Renal cortex interstitium (tissue), 11 donors: ENCODE results near the gene TBC1D16. TPM values are rescaled to one million over a fixed set of nuclear protein-coding genes. Genes with fewer than 3 reads are reported as not detected.

Experiments used
- DNase-seq, 11 donors: peaks; one replicate each; pipeline ENCODE4 v3.0.0-alpha.2; 2013; ENCODE audit warnings: low read depth in 9 of 11, low spot score in 4 of 11; ENCODE audit errors: extremely low read depth in 1 of 11
- polyA plus RNA-seq, 3 donors: library from polyadenylated mRNA; unstranded; fragments of 120-200 nt; gene quantifications; one replicate each; pipeline ENCODE4 v1.2.1, GENCODE V29; 2013; ENCODE audit not compliant: insufficient read length in 3 of 3

Gene TBC1D16
- polyA plus RNA-seq, 3 donors: 33.9 to 40.3 (median 40.0) TPM

DNA sequence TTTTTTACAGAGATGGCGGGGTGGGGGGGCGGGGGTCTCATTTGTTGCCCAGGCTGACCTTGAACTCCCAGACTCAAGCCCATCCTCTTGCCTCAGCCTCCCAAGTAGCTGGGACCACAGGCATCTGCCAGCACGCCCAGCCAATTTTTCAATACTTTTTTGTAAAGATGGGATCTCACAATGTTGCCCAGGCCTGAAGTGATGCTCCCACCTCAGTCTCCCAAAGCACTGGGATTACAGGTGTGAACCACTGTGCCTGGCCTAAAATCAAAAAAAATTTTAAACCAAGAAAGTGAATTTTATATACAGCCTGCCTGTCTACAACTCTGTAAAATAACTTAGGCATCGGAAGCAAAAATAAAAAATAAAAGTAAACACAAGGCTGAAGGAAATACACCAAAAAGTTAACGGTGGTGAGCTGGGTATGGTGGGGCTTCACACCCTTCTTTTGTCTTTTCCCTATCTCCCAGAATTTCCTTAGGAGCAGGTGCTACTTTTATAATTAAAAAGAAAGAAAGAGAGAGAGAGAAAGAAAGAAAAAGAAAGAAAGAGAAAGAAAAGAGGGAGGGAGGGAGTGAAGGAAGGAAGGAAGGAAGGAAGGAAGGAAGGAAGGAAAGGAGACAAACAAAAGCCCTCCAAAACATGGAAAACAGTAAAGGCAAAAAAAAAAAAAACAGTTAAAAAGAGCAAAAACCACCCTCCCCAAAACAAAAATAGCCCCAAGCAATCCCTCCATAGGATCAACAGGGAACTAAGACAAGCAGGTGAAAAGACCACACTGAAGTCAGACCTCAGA lies 51.4 kb downstream of the TBC1D16 start:
- no peak for DNase-seq

DNA sequence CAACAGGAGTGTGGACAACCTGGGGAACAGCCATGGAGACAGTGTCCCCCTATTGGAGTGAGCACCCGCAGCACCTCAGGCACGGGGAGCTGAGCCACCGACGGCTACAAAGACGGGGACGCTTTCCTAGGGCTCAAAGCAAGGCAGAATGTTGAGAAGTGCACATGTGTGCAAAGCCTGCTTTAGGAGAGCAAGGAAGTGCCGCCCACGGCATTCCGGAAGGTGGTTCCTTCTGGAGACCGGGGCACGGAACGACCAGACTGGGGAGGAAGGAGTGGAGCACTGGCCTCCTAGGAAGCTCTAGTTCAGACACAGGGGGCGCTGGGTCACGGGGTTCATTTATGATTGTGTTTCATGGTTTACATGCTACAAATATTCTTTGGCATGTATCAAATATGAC lies 52.2 kb downstream of the TBC1D16 start:
- no peak for DNase-seq

DNA sequence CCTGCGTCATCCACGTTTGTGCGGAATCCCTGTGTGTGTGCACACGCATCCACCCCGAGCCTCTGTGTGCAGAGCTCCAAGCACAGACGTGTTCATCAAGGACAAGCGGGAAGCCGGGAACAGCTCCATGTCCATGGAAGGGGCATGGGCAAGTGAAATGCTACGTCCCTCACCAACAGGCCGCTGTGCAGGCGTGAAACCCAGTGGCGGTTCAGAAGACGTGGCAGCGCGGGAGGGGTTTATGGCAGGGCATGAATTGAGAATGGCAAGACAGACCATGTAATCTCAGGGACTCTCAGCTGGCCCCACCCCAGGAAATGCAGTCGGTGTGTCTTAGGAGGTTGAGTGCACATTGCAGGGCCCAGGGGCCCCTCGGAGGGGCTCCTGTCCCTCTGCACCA lies 52.7 kb downstream of the TBC1D16 start:
- DNase-seq: no peak

DNA sequence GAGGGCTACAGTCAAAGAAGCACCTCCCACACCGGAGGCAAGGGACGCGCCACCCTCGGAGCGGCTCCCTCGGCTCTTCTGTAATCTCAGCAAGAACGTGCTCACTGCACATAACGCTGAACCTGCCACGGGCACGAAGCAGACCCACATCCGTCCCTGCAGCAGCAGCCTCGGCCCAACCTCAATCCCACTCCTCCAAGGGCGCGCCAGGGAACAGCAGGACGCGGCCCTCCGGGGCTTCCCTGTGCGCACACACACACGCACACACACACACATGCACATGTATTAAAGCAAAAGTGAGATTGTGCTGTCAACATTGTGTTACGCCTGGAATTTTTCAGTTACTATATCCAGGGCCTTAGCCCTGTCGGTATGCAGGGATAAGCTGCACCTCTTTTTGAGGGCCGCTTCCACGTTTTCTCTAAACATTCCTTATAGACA lies 54.0 kb downstream of the TBC1D16 start:
- DNase-seq: no peak

DNA sequence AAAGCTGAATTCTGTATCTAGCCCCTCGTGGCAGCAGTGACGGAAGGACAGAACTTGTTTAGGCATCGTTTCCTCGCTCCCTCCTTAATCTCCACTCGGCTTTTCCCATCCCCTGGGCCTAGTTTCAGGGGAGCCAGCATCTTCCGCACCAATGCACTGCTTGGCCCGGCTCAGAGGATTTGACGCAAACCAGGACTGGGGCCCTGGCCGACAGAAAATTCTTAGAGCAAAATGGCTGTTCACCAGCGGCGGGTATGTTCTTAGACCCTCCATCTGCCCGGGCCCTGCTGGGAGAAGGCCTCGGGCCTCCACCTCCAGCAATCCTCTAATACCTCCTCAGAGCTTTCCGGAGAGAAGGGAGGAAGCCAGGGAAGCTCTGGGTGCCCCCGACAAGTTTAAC lies 54.6 kb downstream of the TBC1D16 start:
- DNase-seq: no peak

DNA sequence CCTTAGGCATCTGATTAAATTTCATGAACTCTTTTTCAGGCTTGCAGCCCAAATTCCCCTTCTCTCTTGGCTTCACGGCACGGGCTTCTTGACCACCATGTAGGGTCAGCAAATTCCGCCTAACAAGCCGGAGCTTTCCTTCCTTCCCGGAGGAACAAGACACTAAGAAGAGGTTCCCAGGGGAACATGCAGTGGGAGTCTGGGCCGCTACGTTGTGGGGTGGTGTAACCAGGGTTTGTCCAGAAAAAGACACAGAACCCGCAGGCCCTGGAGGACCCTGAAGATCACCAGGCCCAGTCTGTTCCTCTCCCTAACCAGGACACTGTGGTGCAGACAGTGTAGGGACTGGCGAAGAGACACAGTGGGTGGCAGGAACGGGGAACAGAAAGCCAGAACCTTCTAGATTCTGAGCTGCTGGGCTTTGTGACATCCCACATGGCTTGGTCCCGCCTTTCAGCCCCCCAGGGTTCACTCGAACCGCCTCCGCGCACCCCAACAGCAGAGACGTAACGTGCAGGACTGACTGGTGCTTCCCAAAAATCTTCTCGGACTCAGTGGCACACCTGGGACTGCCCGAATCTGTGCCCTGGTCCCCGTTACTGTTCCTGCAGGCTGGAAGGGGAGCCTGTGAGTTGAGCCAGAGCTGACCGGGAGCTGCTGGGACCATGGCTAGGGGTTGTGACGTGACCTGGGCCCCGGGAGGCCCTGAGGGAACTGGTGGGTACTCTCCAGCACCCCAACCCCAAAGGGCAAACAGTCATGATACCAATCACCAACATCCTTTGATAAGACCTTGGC lies 55.2 kb downstream of the TBC1D16 start:
- no peak for DNase-seq

DNA sequence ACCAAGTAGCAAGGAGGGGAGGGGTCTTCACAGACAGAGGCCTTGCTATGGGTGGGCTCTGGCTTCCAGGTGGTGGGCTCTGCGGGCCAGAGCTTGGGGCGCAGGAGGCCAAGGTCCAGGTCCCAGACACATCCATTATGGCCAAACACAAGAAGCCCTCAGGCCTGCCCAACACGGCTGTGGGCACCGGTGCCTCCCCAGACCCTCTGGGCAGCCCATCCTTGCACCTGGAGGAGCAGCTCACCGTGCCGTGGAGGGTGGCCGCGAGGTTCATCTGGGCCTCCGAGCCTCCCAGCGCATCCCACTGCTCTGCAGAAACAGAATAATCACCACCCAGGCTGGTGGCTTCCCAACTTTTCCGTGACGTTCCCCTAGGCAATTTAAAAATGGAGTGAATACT lies 55.9 kb downstream of the TBC1D16 start:
- DNase-seq: no peak

DNA sequence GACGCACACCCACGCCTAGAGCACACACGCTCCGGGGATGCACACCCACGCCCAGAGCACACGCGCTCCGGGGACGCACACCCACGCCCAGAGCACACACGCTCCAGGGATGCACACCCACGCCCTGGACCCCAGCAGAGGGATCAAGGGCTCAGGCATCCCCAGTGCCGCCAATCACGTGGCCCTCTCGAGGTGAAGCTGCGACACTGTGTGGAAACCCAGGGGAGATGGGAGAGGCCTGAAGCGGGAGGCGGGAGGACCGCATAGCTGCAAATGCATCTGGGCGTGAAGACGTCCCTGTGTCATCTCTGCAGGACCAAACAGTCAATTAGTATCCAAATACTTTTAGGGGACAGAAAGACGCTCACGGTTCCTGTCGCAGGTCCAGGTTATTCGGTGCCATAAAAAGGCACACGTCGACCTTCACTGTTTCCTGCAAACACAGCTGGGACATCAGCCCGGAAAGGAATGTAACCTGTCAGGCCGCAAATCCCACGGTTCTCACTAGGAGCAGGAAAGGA lies 56.4 kb downstream of the TBC1D16 start:
- DNase-seq: no peak

DNA sequence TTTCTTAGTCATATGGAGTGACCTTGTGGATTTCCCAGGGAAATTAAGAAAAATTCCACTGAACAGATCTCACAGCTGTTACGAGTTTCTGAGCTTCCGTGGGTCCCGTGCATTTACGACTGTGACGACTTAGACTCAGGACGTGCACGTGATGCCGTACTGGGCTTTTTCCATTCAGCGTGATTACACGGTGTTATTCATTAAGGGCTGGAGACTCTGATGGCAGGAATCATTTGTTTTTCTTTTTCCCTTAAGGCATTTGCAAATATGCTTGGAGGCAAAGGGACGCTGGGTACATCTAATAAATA lies 57.2 kb downstream of the TBC1D16 start:
- DNase-seq: no peak

DNA sequence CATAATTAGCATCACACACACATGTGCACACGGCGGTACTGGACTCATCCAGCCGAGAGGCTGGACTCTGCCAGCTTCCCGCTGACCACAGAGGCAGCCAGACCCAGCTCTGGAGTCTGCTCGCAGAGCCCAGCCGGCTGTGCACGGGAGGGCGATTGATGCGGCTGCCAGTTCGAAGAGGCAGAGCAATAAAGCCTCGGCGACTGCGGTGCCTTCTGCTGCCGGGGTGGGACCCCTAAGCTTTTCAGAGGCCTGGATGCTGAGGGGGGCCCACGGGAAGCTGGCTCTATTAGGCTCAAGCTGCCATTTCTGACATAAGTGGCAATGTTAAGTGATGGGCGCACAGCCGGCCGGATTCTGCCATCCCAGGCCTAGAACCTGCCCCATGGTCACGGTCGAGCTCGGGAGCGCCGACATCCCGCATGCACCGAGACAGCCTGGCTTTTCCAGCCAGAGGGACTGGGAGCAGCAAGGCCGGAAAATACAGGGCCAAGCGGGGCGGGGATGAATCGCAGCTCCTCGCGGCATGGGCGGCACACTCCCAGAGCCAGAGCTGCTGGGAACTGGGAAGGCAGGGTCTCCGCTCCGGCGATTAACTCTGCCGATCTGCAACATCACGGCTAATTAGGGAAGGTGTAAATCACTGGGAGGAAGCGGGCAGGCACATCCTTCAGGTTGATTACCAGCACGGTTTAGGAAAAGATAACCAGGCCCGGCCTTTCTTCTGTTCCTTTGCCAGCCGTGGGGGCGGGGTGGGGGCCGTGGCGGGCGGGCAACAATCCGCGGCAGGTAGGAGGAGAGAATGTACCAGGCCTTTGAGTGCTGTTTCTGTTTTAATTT lies 57.7 kb downstream of the TBC1D16 start:
- peak in 3 of 11 donors; percentile 55 to 64 (median 60) for DNase-seq

DNA sequence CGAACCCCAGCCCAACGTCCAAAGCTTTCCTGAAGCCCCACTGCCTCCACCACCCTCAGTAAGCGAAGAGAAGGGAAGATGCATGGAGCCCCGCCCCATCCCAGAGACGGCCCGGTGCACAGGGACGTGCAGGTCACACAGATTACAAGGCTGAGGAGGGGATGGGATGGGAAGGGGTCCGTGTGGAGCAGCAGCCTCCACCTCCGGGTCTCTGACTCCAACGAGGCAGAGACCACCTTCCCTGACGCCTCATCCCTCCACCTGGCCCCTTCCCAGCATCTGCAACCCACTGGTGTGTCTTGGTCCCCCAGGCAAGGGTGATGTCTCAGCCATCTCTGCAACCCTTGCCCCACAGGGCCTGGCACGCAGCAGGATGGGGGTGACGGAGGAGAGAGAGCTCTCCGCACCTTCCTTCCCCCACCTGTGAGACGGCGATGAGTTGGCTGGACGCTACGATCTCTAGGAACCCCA lies 58.5 kb downstream of the TBC1D16 start:
- DNase-seq: no peak

DNA sequence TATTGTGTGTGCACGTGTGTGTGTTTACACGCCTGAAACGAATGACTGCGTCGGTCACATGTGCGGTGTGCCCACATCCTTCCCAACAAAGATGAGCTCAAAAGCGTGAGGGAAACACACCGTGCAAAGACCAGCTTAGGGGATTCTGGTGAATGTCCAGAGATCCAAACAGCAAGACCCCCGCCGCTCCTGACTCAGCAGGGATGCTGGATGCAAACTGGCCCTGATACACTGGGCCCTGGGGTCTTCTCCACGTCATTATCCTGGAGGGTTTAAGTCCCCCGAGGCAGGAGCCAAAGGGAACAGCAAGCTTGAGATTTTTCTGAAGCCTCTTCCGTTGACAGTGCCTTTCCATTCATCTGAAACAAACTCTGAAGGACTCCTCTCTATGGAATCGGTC lies 59.2 kb downstream of the TBC1D16 start:
- no peak for DNase-seq

DNA sequence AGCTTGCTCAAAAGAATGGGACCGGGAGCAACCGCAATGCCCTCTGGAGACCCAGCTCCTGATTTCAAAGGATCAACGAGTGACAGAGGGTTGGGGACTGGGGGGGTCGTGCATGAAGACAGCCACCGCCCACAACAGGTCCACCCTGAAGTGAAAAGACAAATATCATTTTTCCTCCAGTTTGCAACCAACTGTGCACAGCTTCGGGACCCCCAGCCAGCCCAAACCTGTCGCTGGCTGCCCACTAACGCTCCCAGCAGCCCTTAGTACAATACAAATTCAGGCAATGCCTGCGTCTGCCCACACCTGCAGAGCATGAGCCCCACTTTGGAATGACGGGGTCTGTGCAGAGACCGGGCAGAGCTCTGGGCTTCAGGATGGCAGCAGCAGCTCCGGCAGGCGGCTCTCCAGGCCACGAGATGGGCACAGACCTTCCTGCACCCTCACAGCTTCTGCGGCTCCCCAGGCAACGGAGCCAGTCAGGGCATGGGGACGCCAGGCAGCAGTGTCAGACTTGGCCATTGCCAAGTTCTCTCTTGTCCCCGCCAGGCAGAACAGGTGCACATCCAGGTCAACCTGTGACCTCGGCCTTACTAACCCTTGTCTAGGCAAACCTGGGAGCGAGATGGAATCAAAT lies 60.1 kb downstream of the TBC1D16 start:
- DNase-seq: no peak

DNA sequence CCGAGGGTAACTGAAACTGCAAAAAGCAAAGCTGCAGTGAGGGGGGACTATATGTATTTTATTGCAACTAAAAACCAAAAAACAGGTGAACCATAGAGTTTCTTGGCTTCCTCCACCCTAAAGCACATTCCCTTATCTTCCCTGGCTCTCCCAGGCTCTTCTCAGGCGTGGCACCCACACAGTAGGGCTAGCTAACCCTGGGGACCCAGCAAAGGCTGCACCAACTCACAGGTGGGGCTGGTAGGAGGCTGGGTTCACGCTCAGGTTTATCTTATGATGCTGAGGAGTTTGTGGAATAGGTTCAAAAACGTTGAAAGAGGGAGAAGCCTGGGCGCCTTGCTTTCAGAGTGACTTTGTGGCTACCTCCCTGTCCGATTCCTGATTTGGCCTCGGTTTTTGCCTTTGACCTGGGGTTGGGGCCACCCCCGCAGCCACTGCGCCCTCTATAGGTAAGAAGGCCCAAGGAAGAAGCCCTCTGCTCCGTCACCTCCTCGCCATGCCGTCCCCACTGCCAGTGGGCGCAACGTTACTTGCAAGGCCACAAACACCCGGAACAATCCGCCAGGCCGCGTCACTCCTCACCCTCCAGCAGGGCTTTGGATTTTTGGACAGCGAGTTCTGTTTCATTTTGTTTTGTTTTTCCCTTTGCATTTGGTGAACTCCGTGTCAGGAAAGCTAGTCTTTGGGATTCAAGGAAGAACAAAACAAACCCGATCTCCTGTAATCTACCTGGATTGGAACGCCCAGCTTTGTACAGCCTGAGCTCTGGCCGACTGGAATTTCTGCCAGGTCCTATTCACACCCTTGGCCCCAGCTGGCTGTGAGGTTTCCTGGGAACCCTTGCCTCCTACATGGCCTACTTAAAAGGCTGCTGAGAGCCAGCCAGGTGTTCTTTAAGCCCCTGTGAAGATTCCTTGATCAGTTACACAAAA lies 60.8 kb downstream of the TBC1D16 start:
- DNase-seq: no peak

DNA sequence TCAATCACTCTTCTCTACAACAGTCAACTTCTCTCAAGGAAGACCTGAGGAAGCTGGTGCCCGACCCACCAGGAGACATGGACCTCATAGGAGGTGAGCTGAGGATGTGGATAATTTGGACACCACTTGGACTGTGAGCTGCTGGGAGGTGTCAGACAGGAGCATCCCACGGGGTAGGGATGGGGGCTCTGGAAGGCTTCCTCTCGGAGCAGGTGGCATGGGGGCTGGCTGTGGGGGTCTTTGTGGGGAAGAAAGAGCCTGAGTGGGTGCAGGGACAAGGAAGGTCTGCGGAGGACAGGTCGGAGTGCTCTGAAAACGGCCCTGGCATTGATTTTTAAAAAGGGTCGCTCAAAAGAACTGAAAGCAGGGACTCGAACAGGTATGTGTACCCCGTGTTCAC lies 64.0 kb downstream of the TBC1D16 start:
- DNase-seq: no peak

DNA sequence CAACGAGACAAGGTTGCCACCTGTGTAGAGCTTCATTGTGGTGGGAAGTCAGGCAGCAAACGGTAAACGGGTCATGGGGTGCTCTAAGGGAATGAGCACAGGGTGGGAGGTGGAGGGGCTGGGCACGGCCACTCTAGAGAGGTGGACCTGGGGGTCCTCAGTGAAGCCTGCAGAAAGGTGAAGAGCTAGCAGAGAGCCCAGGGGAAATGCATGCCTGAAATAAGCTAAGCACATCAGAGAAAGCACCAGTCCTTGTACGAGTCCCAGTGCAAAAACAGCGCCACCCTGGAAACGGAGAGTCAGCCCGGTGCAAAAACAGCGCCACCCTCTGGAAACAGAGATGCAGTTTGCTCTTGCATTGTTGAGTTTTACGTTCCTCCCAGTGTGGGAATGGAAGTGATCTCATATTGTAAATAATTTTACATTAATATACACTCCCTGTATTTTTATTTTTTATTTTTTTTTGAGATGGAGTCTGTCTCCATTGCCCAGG lies 65.0 kb downstream of the TBC1D16 start:
- DNase-seq: peak in 1 of 11 donors; percentile 36

DNA sequence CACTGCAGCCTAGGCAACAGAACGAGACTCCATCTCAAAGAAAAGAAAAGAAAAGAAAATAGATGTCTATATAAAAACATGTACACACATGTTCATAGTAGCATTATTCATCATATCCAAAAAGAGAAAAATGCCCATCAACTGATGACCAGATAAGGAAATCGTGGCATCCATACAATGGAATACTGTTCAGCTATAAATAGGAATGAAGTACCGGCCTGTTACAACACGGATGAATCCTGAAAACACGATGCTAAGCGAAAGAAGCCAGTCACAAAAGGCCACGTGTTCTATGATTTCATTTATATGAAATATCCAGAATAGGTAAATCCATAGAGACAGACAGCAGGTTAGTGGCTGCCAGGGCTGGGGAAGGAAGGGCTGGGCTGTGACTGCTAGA lies 65.8 kb downstream of the TBC1D16 start:
- DNase-seq: no peak

DNA sequence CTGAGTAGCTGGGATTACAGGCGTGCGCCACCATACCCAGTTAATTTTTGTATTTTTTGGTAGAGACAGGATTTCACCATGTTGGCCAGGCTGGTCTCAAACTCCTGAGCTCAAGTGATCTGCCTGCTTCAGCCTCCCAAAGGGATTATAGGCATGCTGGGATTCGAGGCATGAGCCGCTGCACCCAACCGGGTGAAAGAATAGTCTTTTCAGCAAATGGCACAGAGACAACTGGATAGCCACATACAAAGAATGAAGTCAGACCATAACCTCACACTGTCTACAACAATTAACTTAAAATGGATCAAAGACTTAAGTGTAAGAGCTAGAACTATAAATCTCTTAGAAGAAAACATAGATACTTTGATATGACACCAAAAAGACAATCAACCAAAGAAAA lies 67.6 kb downstream of the TBC1D16 start:
- DNase-seq: no peak
